IMR-90 (cell line): ENCODE results near the gene SAMD15. TPM values are rescaled to one million over a fixed set of nuclear protein-coding genes. Genes with fewer than 3 reads are reported as not detected.

Experiments used
- ATAC-seq: fragments of 200-7000 bp; cut with Tn5 transposase; 2 replicates; pipeline ENCODE4 v1.9.1; 2020; ENCODE audit warnings: low read depth, mild to moderate bottlenecking, moderate library complexity
- BruUV-seq: library from RNA; stranded (reverse); fragments of 400-500 nt; replicated peaks from 2 replicates; lab custom pipeline; 2021; lab: Mats Ljungman, UMichigan
- CTCF ChIA-PET: fragments of 300-600 bp; formaldehyde crosslinking; extraction: SDS; loops from one replicate; lab custom pipeline; 2021; ENCODE audit warnings: antibody characterized with exemption; lab: Yijun Ruan, JAX
- POLR2A ChIA-PET: fragments of 300-600 bp; sonication (Branson Sonifier 250); formaldehyde crosslinking; loops from one replicate; lab custom pipeline; 2022; ENCODE audit warnings: antibody characterized with exemption; ENCODE audit not compliant: unreplicated experiment; lab: Charles Lee
- DNase-seq: peaks from one replicate; pipeline ENCODE4 v3.0.0; 2013
- H2AFZ ChIP-seq: replicated peaks from 2 replicates; pipeline ENCODE3; 2013; ENCODE audit warnings: low read length, mild to moderate bottlenecking; ENCODE audit not compliant: poor library complexity
- H2AK5ac ChIP-seq: 2 replicates; pipeline ENCODE4 v1.6.1; 2013; ENCODE audit warnings: low read depth, low read length, inconsistent platforms
- H2AK9ac ChIP-seq: replicated peaks from 2 replicates; pipeline ENCODE3; 2013; ENCODE audit warnings: mild to moderate bottlenecking, low read depth, low read length, moderate library complexity; ENCODE audit not compliant: poor library complexity
- H2BK120ac ChIP-seq: 2 replicates; pipeline ENCODE4 v1.6.1; 2013; ENCODE audit warnings: low read depth, low read length, inconsistent platforms
- H2BK15ac ChIP-seq: 3 replicates; pipeline ENCODE4 v1.6.1; 2013; ENCODE audit warnings: low read depth, low read length, inconsistent platforms
- H2BK20ac ChIP-seq: 2 replicates; pipeline ENCODE4 v1.6.1; 2013; ENCODE audit warnings: low read depth, mild to moderate bottlenecking, inconsistent platforms, low read length, moderate library complexity
- H2BK5ac ChIP-seq: 2 replicates; pipeline ENCODE4 v1.6.1; 2013; ENCODE audit warnings: mild to moderate bottlenecking, low read depth, low read length, inconsistent platforms; ENCODE audit not compliant: poor library complexity, severe bottlenecking
- H3K14ac ChIP-seq: replicated peaks from 2 replicates; pipeline ENCODE4 v1.6.1; 2013; ENCODE audit warnings: low read depth, low read length, inconsistent platforms
- H3K18ac ChIP-seq: 2 replicates; pipeline ENCODE4 v1.6.1; 2013; ENCODE audit warnings: low read depth, low read length, control low read depth
- H3K23ac ChIP-seq: 2 replicates; pipeline ENCODE4 v1.6.1; 2013; ENCODE audit warnings: low read depth, low read length, inconsistent platforms
- H3K27ac ChIP-seq: 2 replicates; pipeline ENCODE4 v1.5.1; 2013; ENCODE audit warnings: mild to moderate bottlenecking, control low read depth, low read length; ENCODE audit not compliant: insufficient read depth
- H3K27me3 ChIP-seq: 2 replicates; pipeline ENCODE4 v1.6.1; 2013; ENCODE audit warnings: low read length; ENCODE audit not compliant: control insufficient read depth, insufficient read depth
- H3K36me3 ChIP-seq: 2 replicates; pipeline ENCODE4 v1.6.1; 2013; ENCODE audit warnings: low read length, mixed read lengths; ENCODE audit not compliant: control insufficient read depth, insufficient read depth
- H3K4ac ChIP-seq: 2 replicates; pipeline ENCODE4 v1.6.1; 2013; ENCODE audit warnings: low read depth, low read length, inconsistent platforms
- H3K4me1 ChIP-seq: 2 replicates; pipeline ENCODE4 v1.6.1; 2013; ENCODE audit warnings: low read length, mixed read lengths; ENCODE audit not compliant: control insufficient read depth, insufficient read depth
- H3K4me2 ChIP-seq: 2 replicates; pipeline ENCODE4 v1.6.1; 2013; ENCODE audit warnings: low read depth, mild to moderate bottlenecking, control low read depth, low read length, moderate library complexity
- H3K4me3 ChIP-seq: 2 replicates; pipeline ENCODE4 v1.5.1; 2013; ENCODE audit warnings: low read depth, mild to moderate bottlenecking, control low read depth, low read length, moderate library complexity; ENCODE audit not compliant: insufficient read depth
- H3K56ac ChIP-seq: 2 replicates; pipeline ENCODE4 v1.6.1; 2013; ENCODE audit warnings: low read length, inconsistent platforms; ENCODE audit not compliant: insufficient read depth; ENCODE audit errors: extremely low read depth
- H3K79me1 ChIP-seq, 2 experiments: 2 replicates each; pipeline ENCODE4 v1.6.1; 2013; ENCODE audit warnings: low read length in 2 of 2, inconsistent platforms in 1 of 2, low read depth in 1 of 2
- H3K9ac ChIP-seq: 2 replicates; pipeline ENCODE4 v1.6.1; 2013; ENCODE audit warnings: low read depth, low read length, control low read depth
- H3K9me1 ChIP-seq: 2 replicates; pipeline ENCODE4 v1.6.1; 2013; ENCODE audit warnings: low read length, inconsistent platforms; ENCODE audit not compliant: insufficient read depth
- H3K9me3 ChIP-seq: 2 replicates; pipeline ENCODE4 v1.6.1; 2013; ENCODE audit warnings: low read length; ENCODE audit not compliant: control insufficient read depth, insufficient read depth
- H4K20me1 ChIP-seq: 2 replicates; pipeline ENCODE4 v1.6.1; 2013; ENCODE audit warnings: low read length, inconsistent platforms; ENCODE audit not compliant: insufficient read depth
- H4K5ac ChIP-seq: 2 replicates; pipeline ENCODE4 v1.6.1; 2013; ENCODE audit warnings: mild to moderate bottlenecking, low read depth, low read length, control low read depth
- H4K8ac ChIP-seq, 2 experiments: 2 replicates each; pipeline ENCODE4 v1.6.1; 2013; ENCODE audit warnings: low read depth in 2 of 2, low read length in 2 of 2, control low read depth in 1 of 2, inconsistent platforms in 1 of 2
- H4K91ac ChIP-seq: 2 replicates; pipeline ENCODE4 v1.6.1; 2013; ENCODE audit warnings: low read depth, low read length, inconsistent platforms; ENCODE audit not compliant: insufficient read depth
- BHLHE40 ChIP-seq: fragments of 150-350 bp; IDR thresholded peaks from 2 replicates; pipeline ENCODE4 v1.6.1; 2016; ENCODE audit warnings: mild to moderate bottlenecking, low read depth, low read length
- MAZ ChIP-seq: IDR thresholded peaks from 2 replicates; pipeline ENCODE4 v1.6.1; 2012; ENCODE audit warnings: low read depth, mild to moderate bottlenecking, low read length, improper control_type of control experiment, moderate library complexity, borderline replicate concordance
- MXI1 ChIP-seq: IDR thresholded peaks from 2 replicates; pipeline ENCODE4 v1.6.1; 2012; ENCODE audit warnings: low read depth, mild to moderate bottlenecking, low read length, moderate library complexity, borderline replicate concordance
- NFE2L2 ChIP-seq: fragments of 150-350 bp; IDR thresholded peaks from 2 replicates; pipeline ENCODE4 v1.6.1; 2016; ENCODE audit warnings: low read depth, mild to moderate bottlenecking, low read length
- RCOR1 ChIP-seq: IDR thresholded peaks from 2 replicates; pipeline ENCODE4 v1.6.1; 2012; ENCODE audit warnings: mild to moderate bottlenecking, low read length, improper control_type of control experiment; ENCODE audit not compliant: insufficient replicate concordance
- SMC3 ChIP-seq: fragments of 150-350 bp; IDR thresholded peaks from 2 replicates; pipeline ENCODE4 v1.6.1; 2016; ENCODE audit warnings: low read depth, mild to moderate bottlenecking, antibody characterized with exemption, low read length, moderate library complexity
- USF2 ChIP-seq: fragments of 150-350 bp; IDR thresholded peaks from 2 replicates; pipeline ENCODE4 v1.6.1; 2017; ENCODE audit warnings: mild to moderate bottlenecking, antibody characterized with exemption, low read length, low read depth
- WGBS, 2 experiments: methylation state at CpG; one replicate each; pipeline versions ENCODE4 v1.1.5 to v1.1.7; 2013; ENCODE audit warnings: missing lambda C conversion rate in 2 of 2; ENCODE audit not compliant: insufficient read length in 1 of 2; ENCODE audit errors: extremely low coverage in 2 of 2; 5-methylcytosine and 5-hydroxymethylcytosine counted together
- dilution Hi-C: fragments of 300-500 bp; cut with HindIII; formaldehyde crosslinking; loops from one replicate; pipeline ENCODE4 v1.14.3; 2018; ENCODE audit warnings: low sequenced_read_pairs; ENCODE audit not compliant: unreplicated experiment
- in situ Hi-C: fragments of 300-500 bp; cut with MboI; formaldehyde crosslinking; loops from 3 replicates; pipeline ENCODE4 v1.14.3; 2019; ENCODE audit warnings: low sequenced_read_pairs, inconsistent platforms, mixed read lengths
- intact Hi-C: fragments of 100-400 bp; cut with micrococcal nuclease; formaldehyde crosslinking; loops from 2 replicates; pipeline ENCODE4 v1.10.0; 2022
- polyA plus RNA-seq, 3 experiments: library from polyadenylated mRNA; depleted of rRNA; stranded (reverse); fragments of >200 nt; gene quantifications; 2 replicates each; pipeline ENCODE4 v1.2.3, GENCODE V29; 2012; ENCODE audit warnings: low replicate concordance in 1 of 3
- total RNA-seq: library from RNA; depleted of rRNA; stranded (reverse); fragments of >200 nt; gene quantifications from 2 replicates; pipeline ENCODE4 v1.2.3, GENCODE V29; 2012

Gene SAMD15
- total and polyA plus RNA-seq, 2 of the 4 experiments (the other 2 are of a cell fraction) = 0.68 to 1.3 TPM

- H2AK9ac ChIP-seq = no peak overlapping the region
- TF ChIP-seq RCOR1 (no peak), NFE2L2 (no peak), USF2 (no peak), MXI1 (no peak), BHLHE40 (no peak), SMC3 (no peak), MAZ (no peak)
These were observed 7.9 kb upstream of the SAMD15 start for GRCh38 chr14:77369285-77369684.

More at GRCh38 chr14:77369285-77369684, 7.9 kb upstream of the SAMD15 start:
- Histone ChIP-seq H3K4me3 (no peak overlapping the region), H3K36me3 (no peaks in the 10 kb centered on the region), H3K27ac (no peak overlapping the region), H2BK120ac (no peak overlapping the region), H3K79me1 (peaks cover 3 to 5% of the 10 kb centered on the region in 2 experiments; a peak in 1 of 4 replicates), H3K4ac (no peak overlapping the region), H4K91ac (no peak overlapping the region), H3K9me3 (no peaks in the 10 kb centered on the region), H3K4me2 (no peak overlapping the region), H3K18ac (no peak overlapping the region), H3K9me1 (peaks cover 2% of the 10 kb centered on the region; the same call in 1 of the 2 replicates), H4K8ac (no peak overlapping the region), H2AK5ac (no peak overlapping the region), H3K14ac (no peak overlapping the region), H3K56ac (no peak overlapping the region), H4K5ac (no peak overlapping the region), H2BK5ac (no peak overlapping the region), H2AFZ (no peak overlapping the region), H3K9ac (no peak overlapping the region), H3K23ac (no peak overlapping the region), H2BK20ac (no peak overlapping the region), H2BK15ac (no peak overlapping the region), H3K27me3 (peaks cover 5% of the 10 kb centered on the region), H3K4me1 (no peaks in the 10 kb centered on the region), H4K20me1 (peaks cover 6% of the 10 kb centered on the region; the same call in 1 of the 2 replicates)
- POLR2A ChIA-PET = no interaction called here
- in situ Hi-C loops = no loop called here
- DNase-seq (no peak), ATAC-seq (no peak)
- CTCF ChIA-PET = no interaction called here
- WGBS, 2 experiments = 88% methylated on average over 1 of the region's 1 CpG; no CpG with 5 or more reads in 1 of the 2 experiments
- intact Hi-C loops = no loop called here
- BruUV-seq = no TSS peak
- dilution Hi-C loops = no loop called here
